ENCODE measurements around the gene TACC3.

DNA sequence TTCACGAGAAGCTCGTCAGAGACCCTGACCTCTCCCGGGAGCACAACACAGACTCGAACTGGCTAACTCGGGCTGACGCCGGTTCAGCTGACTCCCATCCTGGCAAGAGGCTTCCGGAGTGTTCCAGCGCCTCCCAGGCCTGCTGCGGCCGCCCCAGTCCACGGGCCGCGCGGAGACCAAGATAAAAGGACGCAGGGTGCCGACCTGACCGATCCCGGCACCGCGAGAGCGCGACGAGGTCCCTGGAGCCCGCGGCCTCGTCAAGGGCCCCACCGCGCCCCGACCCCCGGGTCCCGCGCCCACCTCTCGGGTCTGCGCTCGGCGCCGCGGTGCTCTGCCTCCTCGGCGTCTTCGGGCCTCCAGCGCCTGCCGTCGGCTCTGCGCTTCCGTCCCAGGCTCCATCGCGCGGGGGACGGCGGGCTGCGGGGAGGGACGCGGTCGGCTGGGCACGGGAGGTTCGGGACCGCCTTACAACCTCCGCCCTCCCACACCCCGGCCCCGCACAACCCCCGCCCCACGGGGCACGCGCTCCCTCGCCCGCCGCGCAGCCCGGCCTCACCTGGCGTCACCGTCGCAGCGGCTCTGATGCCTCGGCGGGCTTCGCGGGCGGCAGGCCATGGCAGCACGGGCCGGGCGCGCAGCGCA, 9.6 kb upstream of the TACC3 start:
- TF ChIP-seq, protein P1, sequence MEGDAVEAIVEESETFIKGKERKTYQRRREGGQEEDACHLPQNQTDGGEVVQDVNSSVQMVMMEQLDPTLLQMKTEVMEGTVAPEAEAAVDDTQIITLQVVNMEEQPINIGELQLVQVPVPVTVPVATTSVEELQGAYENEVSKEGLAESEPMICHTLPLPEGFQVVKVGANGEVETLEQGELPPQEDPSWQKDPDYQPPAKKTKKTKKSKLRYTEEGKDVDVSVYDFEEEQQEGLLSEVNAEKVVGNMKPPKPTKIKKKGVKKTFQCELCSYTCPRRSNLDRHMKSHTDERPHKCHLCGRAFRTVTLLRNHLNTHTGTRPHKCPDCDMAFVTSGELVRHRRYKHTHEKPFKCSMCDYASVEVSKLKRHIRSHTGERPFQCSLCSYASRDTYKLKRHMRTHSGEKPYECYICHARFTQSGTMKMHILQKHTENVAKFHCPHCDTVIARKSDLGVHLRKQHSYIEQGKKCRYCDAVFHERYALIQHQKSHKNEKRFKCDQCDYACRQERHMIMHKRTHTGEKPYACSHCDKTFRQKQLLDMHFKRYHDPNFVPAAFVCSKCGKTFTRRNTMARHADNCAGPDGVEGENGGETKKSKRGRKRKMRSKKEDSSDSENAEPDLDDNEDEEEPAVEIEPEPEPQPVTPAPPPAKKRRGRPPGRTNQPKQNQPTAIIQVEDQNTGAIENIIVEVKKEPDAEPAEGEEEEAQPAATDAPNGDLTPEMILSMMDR (IDR thresholded peaks at IDR 0.05), result no peak
- no peak for TF ChIP-seq POLR2A (IDR thresholded peaks at IDR 0.05; ENCODE audit: low read depth)

Measured in esophagus muscularis mucosa (tissue), 3 donors.